HepG2 (cell line): ENCODE data around the gene COX7A2L. TPM values are rescaled to one million over a fixed set of nuclear protein-coding genes. Genes with fewer than 3 reads are reported as not detected.
"Not testable (repeated sequence)": the region's sequence is repeated elsewhere in the genome, so short reads cannot be mapped to it uniquely, and the experiment has no call there.

Source experiments
- ATAC-seq: fragments of 200-7000 bp; cut with Tn5 transposase; 3 replicates; pipeline ENCODE4 v1.9.1; 2020; ENCODE audit warnings: mild to moderate bottlenecking, moderate library complexity
- BruUV-seq: library from RNA; stranded (reverse); fragments of 400-500 nt; replicated peaks from 2 replicates; lab custom pipeline; 2021; lab: Mats Ljungman, UMichigan
- CTCF ChIA-PET: fragments of 300-600 bp; formaldehyde crosslinking; extraction: SDS; loops from one replicate; lab custom pipeline; 2021; ENCODE audit warnings: low total read pairs, inconsistent platforms, low intra/inter-chr PET ratio; lab: Yijun Ruan, JAX
- POLR2A ChIA-PET: fragments of 350-600 bp; sonication (Branson Sonifier 250); formaldehyde crosslinking; loops from one replicate; lab custom pipeline; 2020; ENCODE audit warnings: antibody characterized with exemption, inconsistent platforms; lab: Yijun Ruan, JAX
- DNase-seq: peaks from one replicate; pipeline ENCODE4 v3.0.0-alpha.2; 2015; ENCODE audit warnings: low spot score
- FAIRE-seq: peaks from 3 replicates; lab custom pipeline; 2011; peaks lifted over from hg19 to GRCh38; lab: Jason Lieb, UNC
- H2AFZ ChIP-seq: one replicate; pipeline ENCODE4 v1.6.1; 2011; ENCODE audit warnings: low read length, inconsistent platforms
- H3K27ac ChIP-seq: fragments of 300-600 bp; 3 replicates; pipeline ENCODE4 v1.8.0; 2011; ENCODE audit warnings: mixed run types, mild to moderate bottlenecking, mixed read lengths, low read length, inconsistent platforms; ENCODE audit not compliant: insufficient read depth; ENCODE audit errors: extremely low read length
- H3K27me3 ChIP-seq, 2 experiments: fragments of 200-600 bp in 1 of 2; 2 replicates in 1 of 2; 3 replicates in 1 of 2; pipeline versions ENCODE4 v1.6.0 to v1.8.0; 2011; ENCODE audit warnings: low read length in 2 of 2, mild to moderate bottlenecking in 2 of 2, moderate library complexity in 2 of 2, inconsistent platforms in 1 of 2; ENCODE audit not compliant: insufficient read depth in 2 of 2, control insufficient read depth in 1 of 2
- H3K36me3 ChIP-seq, 2 experiments: fragments of 200-600 bp in 1 of 2; replicated peaks in 1 of 2; 2 replicates in 1 of 2; 3 replicates in 1 of 2; pipeline versions ENCODE4 v1.5.1 to v1.8.0; 2011; ENCODE audit warnings: low read length in 2 of 2, inconsistent platforms in 1 of 2; ENCODE audit not compliant: insufficient read depth in 2 of 2, control insufficient read depth in 1 of 2
- H3K4me1 ChIP-seq: 2 replicates; pipeline ENCODE4 v1.5.1; 2012; ENCODE audit warnings: low read length, inconsistent platforms; ENCODE audit not compliant: insufficient read depth
- H3K4me2 ChIP-seq: 2 replicates; pipeline ENCODE4 v1.6.0; 2011; ENCODE audit warnings: low read depth, low read length, inconsistent platforms
- H3K4me3 ChIP-seq, 3 experiments: fragments of 200-600 bp in 1 of 3; sonication (generic), shearing (Covaris generic) in 1 of 3; replicated peaks in 1 of 3; 2 replicates each; pipeline ENCODE4 v1.5.1; 2011 to 2016; ENCODE audit warnings: low read length in 3 of 3, inconsistent platforms in 2 of 3, low read depth in 2 of 3, mild to moderate bottlenecking in 2 of 3, control low read depth in 1 of 3, mixed read lengths in 1 of 3; ENCODE audit not compliant: insufficient read depth in 1 of 3
- H3K79me2 ChIP-seq: one replicate; pipeline ENCODE4 v1.6.1; 2011; ENCODE audit warnings: low read length, inconsistent platforms; ENCODE audit not compliant: insufficient read depth
- H3K9ac ChIP-seq: 2 replicates; pipeline ENCODE4 v1.6.0; 2011; ENCODE audit warnings: mild to moderate bottlenecking, low read depth, low read length, inconsistent platforms; ENCODE audit not compliant: insufficient read depth
- H3K9me3 ChIP-seq: 2 replicates; pipeline ENCODE4 v1.5.1; 2012; ENCODE audit warnings: mild to moderate bottlenecking, low read length
- H4K20me1 ChIP-seq: 2 replicates; pipeline ENCODE4 v1.6.0; 2011; ENCODE audit warnings: inconsistent platforms, mild to moderate bottlenecking, low read length, moderate library complexity; ENCODE audit not compliant: insufficient read depth
- BRF2 ChIP-seq: sonication (generic); formaldehyde crosslinking; IDR thresholded peaks from 2 replicates; pipeline ENCODE4 v1.8.1; 2022; ENCODE audit warnings: mild to moderate bottlenecking, missing genetic modification reagents
- CBFB ChIP-seq: sonication (generic); formaldehyde crosslinking; IDR thresholded peaks from 2 replicates; pipeline ENCODE4 v1.4.0; 2020; ENCODE audit warnings: missing genetic modification reagents
- DNMT1 ChIP-seq: sonication (generic); formaldehyde crosslinking; IDR thresholded peaks from 2 replicates; pipeline ENCODE4 v1.5.1; 2020; ENCODE audit warnings: mild to moderate bottlenecking, missing genetic modification reagents
- FUBP1 ChIP-seq: sonication (generic); formaldehyde crosslinking; IDR thresholded peaks from 2 replicates; pipeline ENCODE4 v1.5.1; 2020; ENCODE audit warnings: missing genetic modification reagents, mild to moderate bottlenecking, borderline replicate concordance
- GLI4 ChIP-seq: sonication (generic); formaldehyde crosslinking; IDR thresholded peaks from 2 replicates; pipeline ENCODE4 v1.5.1; 2020; ENCODE audit warnings: missing genetic modification reagents, mild to moderate bottlenecking, moderate library complexity, borderline replicate concordance
- RARA ChIP-seq: IDR thresholded peaks from 2 replicates; pipeline ENCODE4 v1.6.1; 2016; ENCODE audit warnings: missing genetic modification reagents, missing compliant biosample characterization
- RBM22 ChIP-seq: fragments of 200-400 bp; formaldehyde crosslinking; optimal IDR thresholded peaks from 2 replicates; pipeline ENCODE3; 2017; ENCODE audit warnings: mild to moderate bottlenecking, low read length, moderate library complexity
- YEATS4 ChIP-seq: sonication (generic); formaldehyde crosslinking; IDR thresholded peaks from 2 replicates; pipeline ENCODE4 v1.4.0; 2020; ENCODE audit warnings: missing genetic modification reagents, borderline replicate concordance
- ZBTB38 ChIP-seq: sonication (generic); formaldehyde crosslinking; IDR thresholded peaks from 2 replicates; pipeline ENCODE4 v1.5.1; 2020; ENCODE audit warnings: mild to moderate bottlenecking, missing genetic modification reagents
- ZC3H4 ChIP-seq: sonication (generic); formaldehyde crosslinking; IDR thresholded peaks from 2 replicates; pipeline ENCODE4 v1.4.0; 2020; ENCODE audit warnings: missing genetic modification reagents, borderline replicate concordance
- ZMAT3 ChIP-seq: sonication (generic); formaldehyde crosslinking; conservative IDR thresholded peaks from 2 replicates; pipeline ENCODE4 v1.7.0; 2021; ENCODE audit warnings: missing genetic modification reagents
- ZNF274 ChIP-seq: sonication (generic); formaldehyde crosslinking; IDR thresholded peaks from 2 replicates; pipeline ENCODE4 v1.5.1; 2020; ENCODE audit warnings: mild to moderate bottlenecking, missing genetic modification reagents
- ZSCAN5A ChIP-seq: sonication (generic); formaldehyde crosslinking; IDR thresholded peaks from 2 replicates; pipeline ENCODE4 v1.8.0; 2022; ENCODE audit warnings: mild to moderate bottlenecking, missing genetic modification reagents, borderline replicate concordance
- WGBS: methylation state at CpG from one replicate; pipeline ENCODE4 v1.1.6; 2017; ENCODE audit warnings: low lambda C conversion rate; 5-methylcytosine and 5-hydroxymethylcytosine counted together
- in situ Hi-C: cut with HindIII; loops from 2 replicates; pipeline ENCODE4 v1.10.0; 2017; ENCODE audit warnings: low pct_unique_long_range_greater_than_20kb; ENCODE audit not compliant: extremely low pct_ligation_motif_present
- intact Hi-C: fragments of 100-400 bp; cut with micrococcal nuclease; formaldehyde crosslinking; loops from one replicate; pipeline ENCODE4 v1.10.0; 2022; ENCODE audit not compliant: unreplicated experiment
- polyA plus RNA-seq, 8 experiments: library from polyadenylated mRNA; depleted of rRNA in 3 of 8; stranded (reverse) in 7 of 8; unstranded in 1 of 8; fragments of >200 nt; fragmentation: Illumina TruSeq in 4 of 8; extraction: Trizol in 4 of 8; gene quantifications; 2 replicates each; pipeline versions ENCODE4 v1.2.1 to v1.2.3, GENCODE V29; 2011 to 2016; ENCODE audit warnings: low read depth in 4 of 8, missing spikeins in 1 of 8, mixed read lengths in 1 of 8; ENCODE audit not compliant: insufficient read depth in 1 of 8
- total RNA-seq, 5 experiments: library from RNA; depleted of rRNA; stranded (reverse); fragments of >200 nt; fragmentation: Illumina TruSeq; extraction: Trizol; gene quantifications; 2 replicates each; pipeline ENCODE4 v1.2.3, GENCODE V29; 2016; ENCODE audit warnings: low read depth in 1 of 5
- TF ChIP-seq, protein P1 (sequence below): sonication (generic); formaldehyde crosslinking; IDR thresholded peaks from 2 replicates; pipeline ENCODE4 v1.5.0; 2020; ENCODE audit warnings: missing genetic modification reagents

COX7A2L gene
- total and polyA plus RNA-seq, 2 of the 13 experiments (the other 11 are each of a cell fraction or from before 2014, with no cell fraction given): 155 to 201 TPM

DNA sequence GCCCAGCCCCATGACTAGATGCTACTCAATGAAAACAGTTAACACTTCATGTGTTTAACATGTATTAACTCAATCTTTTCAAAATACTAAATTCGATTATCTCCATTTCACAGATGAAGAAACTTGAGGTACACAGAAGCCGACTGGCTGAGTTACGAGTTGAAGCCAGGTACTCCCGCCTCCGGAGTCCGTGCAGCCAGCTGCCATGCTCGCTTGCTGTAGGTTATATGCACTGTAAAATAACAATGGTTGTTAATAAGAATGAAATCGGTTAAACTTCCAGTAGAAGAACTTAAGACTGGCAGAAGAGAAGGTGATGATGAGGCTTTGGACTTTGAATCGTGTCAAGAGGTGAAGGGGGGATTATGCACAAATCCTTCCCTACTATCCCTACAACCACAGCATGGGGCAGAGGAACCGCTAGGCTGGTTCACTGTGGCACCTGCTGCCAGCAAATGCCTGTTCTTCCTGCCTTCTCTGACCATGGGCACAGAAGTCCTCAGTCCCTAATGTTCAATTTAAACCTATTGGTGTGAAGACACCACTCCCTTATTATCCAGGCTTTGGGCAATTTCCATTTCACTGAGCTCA, 25.4 kb downstream of the COX7A2L start (continued):
- TF ChIP-seq ZSCAN5A (CRISPR knock-in tag) (0 out of 2 replicates have a peak, but pooled peaks have one; percentile 36), RARA (0 out of 2 replicates have a peak, but pooled peaks have one; percentile 6), CBFB (CRISPR knock-in tag) (no peak), DNMT1 (CRISPR knock-in tag) (no peak), YEATS4 (CRISPR knock-in tag) (no peak), GLI4 (CRISPR knock-in tag) (no peak), BRF2 (CRISPR knock-in tag) (peak; percentile 35; the same call in 1 of the 2 replicates)
- TF ChIP-seq, protein P1, sequence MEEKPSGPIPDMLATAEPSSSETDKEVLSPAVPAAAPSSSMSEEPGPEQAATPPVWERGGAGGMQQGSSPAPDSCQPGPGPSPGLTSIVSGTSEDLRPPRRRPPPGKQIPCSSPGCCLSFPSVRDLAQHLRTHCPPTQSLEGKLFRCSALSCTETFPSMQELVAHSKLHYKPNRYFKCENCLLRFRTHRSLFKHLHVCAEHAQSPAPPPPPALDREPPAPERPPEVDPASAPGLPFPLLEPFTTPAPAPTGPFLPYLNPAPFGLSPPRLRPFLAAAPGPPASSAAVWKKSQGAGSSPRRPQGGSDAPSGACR (CRISPR knock-in tag): peak; percentile 27; the same call in 1 of the 2 replicates

DNA sequence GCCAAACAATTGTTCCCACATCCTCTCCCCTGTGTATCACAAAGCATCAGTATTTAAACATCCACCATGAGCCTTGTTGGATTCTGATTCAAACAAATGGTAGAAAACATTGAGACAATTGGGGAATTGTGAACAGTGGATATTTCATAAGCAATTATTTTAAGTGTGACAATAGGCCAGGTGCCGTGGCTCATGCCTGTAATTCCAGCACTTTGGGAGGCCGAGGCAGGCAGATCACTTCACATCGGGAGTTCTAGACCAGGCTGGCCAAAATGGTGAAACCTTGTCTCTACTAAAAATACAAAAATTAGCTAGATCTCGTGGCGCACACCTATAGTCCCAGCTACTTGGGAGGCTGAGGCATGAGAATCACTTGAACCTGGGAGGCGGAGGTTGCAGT, 26.2 kb downstream of the COX7A2L start:
- DNase-seq, in situ Hi-C loops, H3K4me3 ChIP-seq, CTCF ChIA-PET, intact Hi-C loops, H3K27me3 ChIP-seq, FAIRE-seq, ATAC-seq, H3K9me3 ChIP-seq, H2AFZ ChIP-seq, H3K9ac ChIP-seq, POLR2A ChIA-PET, BruUV-seq, H3K79me2 ChIP-seq, H3K4me2 ChIP-seq, H3K27ac ChIP-seq, H3K4me1 ChIP-seq: not testable (repeated sequence)
- TF ChIP-seq ZNF274 (CRISPR knock-in tag) (0 out of 2 replicates have a peak, but pooled peaks have one; percentile 50), ZMAT3 (0 out of 2 replicates have a peak, but pooled peaks have one; percentile 39), ZC3H4 (CRISPR knock-in tag) (0 out of 2 replicates have a peak, but pooled peaks have one; percentile 38), ZBTB38 (CRISPR knock-in tag) (0 out of 2 replicates have a peak, but pooled peaks have one; percentile 51), FUBP1 (CRISPR knock-in tag) (0 out of 2 replicates have a peak, but pooled peaks have one; percentile 40), RBM22 (peak; percentile 5)
- Histone ChIP-seq H4K20me1 (peaks cover 73% of the 10 kb centered on the region), H3K36me3 (peaks cover 19 to 43% of the 10 kb centered on the region in 2 experiments)
- WGBS: over 99% methylated on average over 6 of the region's 6 CpGs
